Measurements from ENCODE around the gene BGN.
A peak's percentile ranks its signal among the peaks of the same experiment; 100 is the strongest.

The BGN gene

GRCh38 chrX:153469811-153470410, 24.9 kb upstream of the BGN start:
- H3K9me3 ChIP-seq (ENCODE audit: insufficient read depth, low read length): no peaks in the 10 kb centered on the region
- TF ChIP-seq EZH2phosphoT487 (conservative IDR thresholded peaks at IDR 0.05; ENCODE audit: low read length): no peak
- TF ChIP-seq, protein P1, sequence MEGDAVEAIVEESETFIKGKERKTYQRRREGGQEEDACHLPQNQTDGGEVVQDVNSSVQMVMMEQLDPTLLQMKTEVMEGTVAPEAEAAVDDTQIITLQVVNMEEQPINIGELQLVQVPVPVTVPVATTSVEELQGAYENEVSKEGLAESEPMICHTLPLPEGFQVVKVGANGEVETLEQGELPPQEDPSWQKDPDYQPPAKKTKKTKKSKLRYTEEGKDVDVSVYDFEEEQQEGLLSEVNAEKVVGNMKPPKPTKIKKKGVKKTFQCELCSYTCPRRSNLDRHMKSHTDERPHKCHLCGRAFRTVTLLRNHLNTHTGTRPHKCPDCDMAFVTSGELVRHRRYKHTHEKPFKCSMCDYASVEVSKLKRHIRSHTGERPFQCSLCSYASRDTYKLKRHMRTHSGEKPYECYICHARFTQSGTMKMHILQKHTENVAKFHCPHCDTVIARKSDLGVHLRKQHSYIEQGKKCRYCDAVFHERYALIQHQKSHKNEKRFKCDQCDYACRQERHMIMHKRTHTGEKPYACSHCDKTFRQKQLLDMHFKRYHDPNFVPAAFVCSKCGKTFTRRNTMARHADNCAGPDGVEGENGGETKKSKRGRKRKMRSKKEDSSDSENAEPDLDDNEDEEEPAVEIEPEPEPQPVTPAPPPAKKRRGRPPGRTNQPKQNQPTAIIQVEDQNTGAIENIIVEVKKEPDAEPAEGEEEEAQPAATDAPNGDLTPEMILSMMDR (IDR thresholded peaks at IDR 0.05; ENCODE audit: insufficient read depth, low read length, poor library complexity, severe bottlenecking): no peak
- H2AFZ ChIP-seq (ENCODE audit: low read depth, low read length, severe bottlenecking): peak overlapping the region; percentile 68

DNA sequence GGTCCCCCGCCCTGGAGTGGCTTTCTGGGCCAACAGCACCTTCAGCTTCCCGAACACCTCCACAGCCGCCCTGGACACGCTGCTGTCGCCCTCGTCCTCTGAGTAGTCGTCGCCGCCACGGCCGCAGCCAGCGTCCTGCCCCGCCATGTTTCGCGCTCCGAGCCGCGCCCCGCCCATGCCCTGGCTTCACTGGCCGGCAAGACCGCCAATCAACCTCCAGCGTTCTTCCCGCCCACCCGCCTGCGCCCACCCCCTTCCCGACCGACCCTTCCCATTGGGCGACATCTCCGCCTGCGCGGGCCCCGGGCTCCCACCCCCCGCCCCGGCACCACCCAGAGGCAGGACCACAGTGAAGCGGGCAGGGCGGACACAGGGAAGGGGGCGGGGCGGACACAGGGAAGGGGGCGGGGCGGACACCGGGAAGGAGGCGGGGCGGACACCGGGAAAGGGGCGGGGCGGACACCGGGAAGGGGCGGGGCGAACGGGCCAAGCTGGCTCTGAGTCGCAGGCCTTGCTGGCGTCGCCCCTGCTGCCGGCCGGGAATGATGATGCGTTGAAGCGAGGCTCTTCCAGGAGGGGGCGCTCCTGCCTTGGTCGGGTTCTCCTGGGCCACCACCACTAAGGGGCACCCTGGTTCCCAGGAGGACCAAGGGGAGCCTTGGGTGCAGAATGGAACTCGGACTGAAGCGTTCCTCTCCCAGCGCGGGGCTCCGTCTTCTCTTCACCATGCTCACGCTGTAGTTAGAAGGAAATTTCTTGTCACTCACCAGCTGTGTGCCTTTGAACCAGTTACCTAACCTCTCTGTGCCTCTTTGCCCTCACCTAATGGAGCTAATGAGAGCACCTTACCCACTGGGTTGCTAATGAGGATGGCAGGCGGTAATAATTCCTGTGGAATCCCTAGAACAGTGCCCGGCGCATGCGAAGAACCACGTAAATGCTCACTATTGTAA, 24.1 kb upstream of the BGN start, which contains the start of gene HAUS7:
TSS of gene HAUS7 (minus strand) at position 166 of the 953 bp plus-strand sequence. CDS start at position 147, 19 bp downstream.
- Histone ChIP-seq H3K36me3 (ENCODE audit: low read length) (no peaks in the 10 kb centered on the region), H3K79me2 (ENCODE audit: insufficient read depth, low read length) (peaks cover 11% of the 10 kb centered on the region), H3K27me3 (ENCODE audit: low read length) (no peaks in the 10 kb centered on the region), H2AFZ (ENCODE audit: low read depth, low read length, severe bottlenecking) (peak within 1 kb of the TSS; percentile 84), H3K27ac (ENCODE audit: low read depth, low read length) (no peak within 1 kb of the TSS), H3K4me2 (ENCODE audit: low read depth, low read length, poor library complexity, severe bottlenecking) (peak within 1 kb of the TSS; percentile 91), H3K9me3 (ENCODE audit: insufficient read depth, low read length) (no peaks in the 10 kb centered on the region), H3K4me3 (ENCODE audit: insufficient read depth, low read length, poor library complexity, severe bottlenecking) (peak within 1 kb of the TSS; percentile 91), H3K9ac (ENCODE audit: low read length) (peak within 1 kb of the TSS; percentile 93), H4K20me1 (ENCODE audit: low read depth, low read length) (no peaks in the 10 kb centered on the region), H3F3A (ENCODE audit: insufficient read depth) (no peaks in the 10 kb centered on the region), H3K9me2 (replicated peaks; ENCODE audit: insufficient read depth, low read length) (no peaks in the 10 kb centered on the region)
- no peak for TF ChIP-seq EZH2phosphoT487 (conservative IDR thresholded peaks at IDR 0.05; ENCODE audit: low read length)
- TF ChIP-seq, protein P1 (IDR thresholded peaks at IDR 0.05; ENCODE audit: insufficient read depth, low read length, poor library complexity, severe bottlenecking): peak; percentile 49

More at GRCh38 chrX:153469811-153470410, 24.9 kb upstream of the BGN start:
- Histone ChIP-seq H3K36me3 (ENCODE audit: low read length) (no peaks in the 10 kb centered on the region), H3K27me3 (ENCODE audit: low read length) (no peaks in the 10 kb centered on the region), H3K9ac (ENCODE audit: low read length) (peak overlapping the region; percentile 93), H3K79me2 (ENCODE audit: insufficient read depth, low read length) (peaks cover 11% of the 10 kb centered on the region), H4K20me1 (ENCODE audit: low read depth, low read length) (no peaks in the 10 kb centered on the region), H3K4me3 (ENCODE audit: insufficient read depth, low read length, poor library complexity, severe bottlenecking) (peak overlapping the region; percentile 91), H3K4me2 (ENCODE audit: low read depth, low read length, poor library complexity, severe bottlenecking) (peak overlapping the region; percentile 91), H3F3A (ENCODE audit: insufficient read depth) (no peaks in the 10 kb centered on the region), H3K27ac (ENCODE audit: low read depth, low read length) (no peak overlapping the region), H3K9me2 (replicated peaks; ENCODE audit: insufficient read depth, low read length) (no peaks in the 10 kb centered on the region)

DNA sequence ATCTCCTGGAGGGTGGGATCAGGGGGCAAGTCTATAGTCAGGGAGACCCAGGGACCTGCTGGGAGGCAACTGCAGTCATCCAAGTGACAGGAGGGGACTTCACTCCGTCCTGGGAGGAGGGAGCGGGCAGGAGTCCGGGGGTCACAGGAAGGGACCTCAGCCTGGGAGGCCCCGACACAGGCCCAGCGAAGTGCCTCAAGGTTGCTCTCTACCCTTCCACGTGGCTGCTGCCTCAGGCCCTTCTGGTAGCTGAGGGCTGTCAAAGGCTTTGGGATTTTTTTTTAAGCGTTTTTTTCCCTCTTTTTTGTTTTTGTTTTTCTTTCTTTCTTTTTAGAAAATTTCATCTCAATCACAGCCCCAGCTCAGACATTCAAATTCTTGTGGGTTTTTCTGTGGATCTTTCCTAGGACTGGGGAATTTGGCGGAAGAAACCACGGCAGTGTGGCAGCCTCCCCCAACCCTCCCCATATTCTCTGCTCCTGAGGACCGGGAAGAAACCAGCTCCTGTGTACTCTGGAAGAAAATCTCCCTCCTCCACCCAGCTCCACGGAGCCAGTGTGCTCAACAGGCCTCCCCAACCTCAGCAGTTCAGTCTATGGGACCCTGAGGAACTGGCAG, 23.0 kb upstream of the BGN start:
- Histone ChIP-seq H2AFZ (ENCODE audit: low read depth, low read length, severe bottlenecking) (no peak overlapping the region), H3K27ac (ENCODE audit: low read depth, low read length) (no peak overlapping the region)

More for the DNA sequence above, 23.0 kb upstream of the BGN start:
- Histone ChIP-seq H3K27me3 (ENCODE audit: low read length) (no peaks in the 10 kb centered on the region), H3K9me2 (replicated peaks; ENCODE audit: insufficient read depth, low read length) (no peaks in the 10 kb centered on the region), H4K20me1 (ENCODE audit: low read depth, low read length) (no peaks in the 10 kb centered on the region), H3F3A (ENCODE audit: insufficient read depth) (no peaks in the 10 kb centered on the region), H3K4me3 (ENCODE audit: insufficient read depth, low read length, poor library complexity, severe bottlenecking) (no peak overlapping the region), H3K9ac (ENCODE audit: low read length) (no peak overlapping the region), H3K4me2 (ENCODE audit: low read depth, low read length, poor library complexity, severe bottlenecking) (no peak overlapping the region), H3K9me3 (ENCODE audit: insufficient read depth, low read length) (no peaks in the 10 kb centered on the region), H3K79me2 (ENCODE audit: insufficient read depth, low read length) (peaks cover 11% of the 10 kb centered on the region), H3K36me3 (ENCODE audit: low read length) (no peaks in the 10 kb centered on the region)
- TF ChIP-seq EZH2phosphoT487 (conservative IDR thresholded peaks at IDR 0.05; ENCODE audit: low read length): no peak
- TF ChIP-seq, protein P1 (IDR thresholded peaks at IDR 0.05; ENCODE audit: insufficient read depth, low read length, poor library complexity, severe bottlenecking): no peak

Data from SU-DHL-6 (cell line).